GM10266 (cell line): ENCODE data around the gene SORCS3.

ENCODE experiments used
- DNase-seq: peaks from one replicate; pipeline ENCODE4 v3.0.0; 2012; ENCODE audit errors: extremely low spot score
- CTCF ChIP-seq: IDR thresholded peaks from 2 replicates; pipeline ENCODE4 v1.5.1; 2012; ENCODE audit warnings: mild to moderate bottlenecking, low read depth; ENCODE audit not compliant: control insufficient read depth, insufficient read depth; ENCODE audit errors: missing control alignments

Gene SORCS3

GRCh38 chr10:104921763-104922162 is 280.7 kb downstream of the SORCS3 start:
- TF ChIP-seq CTCF = no peak
- DNase-seq = no peak

GRCh38 chr10:104922810-104923209 is 281.7 kb downstream of the SORCS3 start:
- DNase-seq = no peak
- TF ChIP-seq CTCF = no peak

- TF ChIP-seq CTCF = no peak
- no peak for DNase-seq
These were observed 282.4 kb downstream of the SORCS3 start for GRCh38 chr10:104923501-104923900.

- TF ChIP-seq CTCF = no peak
- DNase-seq = no peak
These were observed 283.2 kb downstream of the SORCS3 start for GRCh38 chr10:104924101-104924795.

- TF ChIP-seq CTCF = peak; percentile 66
- peak; percentile 12 for DNase-seq
These were observed 284.3 kb downstream of the SORCS3 start for GRCh38 chr10:104925232-104925851.

- TF ChIP-seq CTCF = no peak
- DNase-seq = no peak
These were observed 287.6 kb downstream of the SORCS3 start for GRCh38 chr10:104928734-104929133.

- DNase-seq = no peak
- no peak for TF ChIP-seq CTCF
These were observed 290.6 kb downstream of the SORCS3 start for GRCh38 chr10:104931612-104932134.
